HEK293 (cell line): ENCODE measurements around the gene NUP107.

ENCODE experiments used
- CTCF ChIA-PET: fragments of 350-600 bp; formaldehyde crosslinking; extraction: SDS; loops from one replicate; lab custom pipeline; 2021; ENCODE audit warnings: antibody characterized with exemption; lab: Yijun Ruan, JAX
- POLR2A ChIA-PET: fragments of 300-600 bp; formaldehyde crosslinking; extraction: SDS; loops from one replicate; lab custom pipeline; 2020; ENCODE audit warnings: antibody characterized with exemption, inconsistent platforms; lab: Yijun Ruan, JAX
- H3K27ac ChIP-seq: fragments of 200-500 bp; sonication (Bioruptor generic); 2 replicates; pipeline ENCODE4 v1.5.1; 2014; ENCODE audit warnings: low read depth, low read length, control low read depth, inconsistent platforms; ENCODE audit errors: extremely low read depth
- H3K36me3 ChIP-seq, 2 experiments: fragments of 200-500 bp in 1 of 2; sonication (Bioruptor generic) in 1 of 2; 1 replicate in 1 of 2; 2 replicates in 1 of 2; pipeline ENCODE4 v1.5.1; 2014 to 2017; ENCODE audit warnings: inconsistent platforms in 2 of 2, low read length in 2 of 2; ENCODE audit not compliant: control insufficient read depth in 2 of 2, insufficient read depth in 1 of 2
- H3K4me1 ChIP-seq: fragments of 200-500 bp; sonication (Bioruptor generic); 2 replicates; pipeline ENCODE4 v1.5.1; 2014; ENCODE audit warnings: mild to moderate bottlenecking, low read length, inconsistent platforms; ENCODE audit not compliant: control insufficient read depth, insufficient read depth
- H3K4me3 ChIP-seq: 2 replicates; pipeline ENCODE4 v1.5.1; 2011; ENCODE audit warnings: low read depth, mild to moderate bottlenecking, control low read depth, low read length, moderate library complexity
- H3K9me3 ChIP-seq: fragments of 200-500 bp; sonication (Bioruptor generic); 2 replicates; pipeline ENCODE4 v1.5.1; 2014; ENCODE audit warnings: low read depth, low read length, inconsistent platforms; ENCODE audit not compliant: control insufficient read depth, insufficient read depth
- AEBP2 ChIP-seq: fragments of 450-650 bp; formaldehyde crosslinking; IDR thresholded peaks from 2 replicates; pipeline ENCODE4 v1.5.1; 2016; ENCODE audit warnings: missing biosample characterization, missing genetic modification characterization, borderline replicate concordance
- REPIN1 ChIP-seq: fragments of 450-650 bp; formaldehyde crosslinking; IDR thresholded peaks from 2 replicates; pipeline ENCODE4 v1.5.1; 2017; ENCODE audit warnings: missing biosample characterization, missing genetic modification characterization, low read depth
- WT1 ChIP-seq: fragments of 450-650 bp; formaldehyde crosslinking; IDR thresholded peaks from 2 replicates; pipeline ENCODE4 v1.5.1; 2016; ENCODE audit warnings: missing biosample characterization, missing genetic modification characterization
- ZNF133 ChIP-seq: fragments of 450-650 bp; formaldehyde crosslinking; IDR thresholded peaks from 2 replicates; pipeline ENCODE4 v1.5.1; 2016; ENCODE audit warnings: missing biosample characterization, missing genetic modification characterization
- ZNF16 ChIP-seq: fragments of 450-650 bp; formaldehyde crosslinking; IDR thresholded peaks from 2 replicates; pipeline ENCODE4 v1.5.1; 2016; ENCODE audit warnings: low read depth, missing biosample characterization, missing genetic modification characterization
- ZNF211 ChIP-seq: fragments of 450-650 bp; formaldehyde crosslinking; IDR thresholded peaks from 2 replicates; pipeline ENCODE4 v1.5.1; 2016; ENCODE audit warnings: low read depth, missing biosample characterization, missing genetic modification characterization
- ZNF311 ChIP-seq: fragments of 450-650 bp; formaldehyde crosslinking; IDR thresholded peaks from 2 replicates; pipeline ENCODE4 v1.5.1; 2017; ENCODE audit warnings: missing biosample characterization, missing genetic modification characterization, borderline replicate concordance
- ZNF362 ChIP-seq: fragments of 450-650 bp; formaldehyde crosslinking; IDR thresholded peaks from 2 replicates; pipeline ENCODE4 v1.5.1; 2016; ENCODE audit warnings: missing biosample characterization, missing genetic modification characterization
- ZNF416 ChIP-seq: fragments of 450-650 bp; formaldehyde crosslinking; IDR thresholded peaks from 2 replicates; pipeline ENCODE4 v1.5.1; 2016; ENCODE audit warnings: missing biosample characterization, missing genetic modification characterization
- ZNF433 ChIP-seq: fragments of 450-650 bp; formaldehyde crosslinking; IDR thresholded peaks from 2 replicates; pipeline ENCODE4 v1.5.1; 2016; ENCODE audit warnings: missing biosample characterization, missing genetic modification characterization, low read depth
- ZNF473 ChIP-seq: fragments of 450-650 bp; formaldehyde crosslinking; IDR thresholded peaks from 2 replicates; pipeline ENCODE4 v1.5.1; 2017; ENCODE audit warnings: missing biosample characterization, missing genetic modification characterization
- ZNF488 ChIP-seq: fragments of 450-650 bp; formaldehyde crosslinking; IDR thresholded peaks from 2 replicates; pipeline ENCODE4 v1.5.1; 2016; ENCODE audit warnings: missing biosample characterization, missing genetic modification characterization
- ZNF560 ChIP-seq: fragments of 450-650 bp; formaldehyde crosslinking; IDR thresholded peaks from 2 replicates; pipeline ENCODE4 v1.5.1; 2017; ENCODE audit warnings: missing biosample characterization, missing genetic modification characterization, borderline replicate concordance
- ZNF658 ChIP-seq: fragments of 450-650 bp; formaldehyde crosslinking; IDR thresholded peaks from 2 replicates; pipeline ENCODE4; 2016; ENCODE audit warnings: missing biosample characterization, missing genetic modification characterization
- ZNF785 ChIP-seq: fragments of 450-650 bp; formaldehyde crosslinking; IDR thresholded peaks from 2 replicates; pipeline ENCODE4 v1.5.1; 2016; ENCODE audit warnings: missing biosample characterization, missing genetic modification characterization

NUP107 gene

GRCh38 chr12:68792952-68793351, 106.2 kb downstream of the NUP107 start:
- POLR2A ChIA-PET = interaction anchor here (1.4 kb wide), 1 partner anchor 52 kb away, joined by 3 read pairs; no protein-coding TSS in a partner anchor
- Histone ChIP-seq H3K4me1 (no peaks in the 10 kb centered on the region), H3K9me3 (no peaks in the 10 kb centered on the region), H3K4me3 (no peak overlapping the region), H3K36me3 (no peaks in the 10 kb centered on the region), H3K27ac (no peak overlapping the region)
- TF ChIP-seq ZNF658 (tag by site-specific recombination) = no peak
- TF ChIP-seq ZNF416 (tag by site-specific recombination) = no peak
- TF ChIP-seq REPIN1 = no peak
- no peak for TF ChIP-seq ZNF785 (tag by site-specific recombination)
- CTCF ChIA-PET = interaction anchor here (0.7 kb wide), 1 partner anchor 142 kb away, joined by 3 read pairs; no protein-coding TSS in a partner anchor

- ChIA-PET POLR2A (interaction anchor here (1.4 kb wide), 1 partner anchor 51 kb away, joined by 3 read pairs; no protein-coding TSS in a partner anchor), CTCF (interaction anchor here (0.7 kb wide), 1 partner anchor 142 kb away, joined by 3 read pairs; no protein-coding TSS in a partner anchor)
- Histone ChIP-seq H3K36me3 (no peaks in the 10 kb centered on the region), H3K4me3 (no peak overlapping the region), H3K27ac (no peak overlapping the region), H3K9me3 (no peaks in the 10 kb centered on the region), H3K4me1 (no peaks in the 10 kb centered on the region)
- TF ChIP-seq ZNF133 (tag by site-specific recombination) = no peak
Measured at GRCh38 chr12:68793436-68793835, 106.7 kb downstream of the NUP107 start.

GRCh38 chr12:68793975-68794652, 107.3 kb downstream of the NUP107 start:
- Histone ChIP-seq H3K9me3 (no peaks in the 10 kb centered on the region), H3K4me3 (no peak overlapping the region), H3K4me1 (no peaks in the 10 kb centered on the region), H3K36me3 (no peaks in the 10 kb centered on the region), H3K27ac (no peak overlapping the region)
- TF ChIP-seq ZNF311 (tag by site-specific recombination) (no peak), ZNF362 (tag by site-specific recombination) (no peak), ZNF473 (tag by site-specific recombination) (no peak), ZNF16 (tag by site-specific recombination) (no peak), ZNF211 (tag by site-specific recombination) (no peak), ZNF658 (tag by site-specific recombination) (no peak), AEBP2 (tag by site-specific recombination) (no peak), ZNF488 (tag by site-specific recombination) (no peak), ZNF433 (tag by site-specific recombination) (no peak), WT1 (tag by site-specific recombination) (no peak), ZNF560 (tag by site-specific recombination) (no peak)
- POLR2A ChIA-PET = interaction anchor here (1.0 to 1.4 kb wide), 2 partner anchors 9 to 51 kb away, joined by 3 read pairs; no protein-coding TSS in a partner anchor
- CTCF ChIA-PET = no interaction called here
